NB4 (cell line): ENCODE results near the gene TNRC6A.
"Not testable (repeated sequence)": the region's sequence is repeated elsewhere in the genome, so short reads cannot be mapped to it uniquely, and the experiment has no call there.

Experiments
- DNase-seq: peaks from one replicate; pipeline ENCODE4 v3.0.0; 2010; ENCODE audit warnings: low read depth
- H3K4me3 ChIP-seq: one replicate; pipeline ENCODE4 v1.5.1; 2011; ENCODE audit warnings: mild to moderate bottlenecking, low read depth, low read length, moderate library complexity
- CTCF ChIP-seq: IDR thresholded peaks from one replicate; pipeline ENCODE4 v1.5.1; 2012; ENCODE audit warnings: low read depth, low read length
- MAX ChIP-seq: IDR thresholded peaks from 2 replicates; pipeline ENCODE4 v1.6.1; 2011; ENCODE audit warnings: low read depth, low read length
- MYC ChIP-seq: IDR thresholded peaks from 2 replicates; pipeline ENCODE4 v1.6.1; 2011; ENCODE audit warnings: low read depth, low read length
- POLR2A ChIP-seq: IDR thresholded peaks from 2 replicates; pipeline ENCODE4 v1.6.1; 2011; ENCODE audit warnings: mild to moderate bottlenecking; ENCODE audit not compliant: insufficient read length; ENCODE audit errors: extremely low read depth

Gene TNRC6A

GRCh38 chr16:24810951-24811843 is 81.7 kb downstream of the TNRC6A start:
- no peak for DNase-seq

GRCh38 chr16:24812813-24813212 is 83.4 kb downstream of the TNRC6A start:
- not testable (repeated sequence) for DNase-seq, H3K4me3 ChIP-seq

More at GRCh38 chr16:24810951-24811843, 81.7 kb downstream of the TNRC6A start:
- H3K4me3 ChIP-seq, result no peak overlapping the region
- TF ChIP-seq MAX, result no peak
- TF ChIP-seq CTCF, result no peak
- no peak for TF ChIP-seq MYC
- no peak for TF ChIP-seq POLR2A

- H3K4me3 ChIP-seq, result no peak overlapping the region
- TF ChIP-seq CTCF (no peak), MYC (no peak), MAX (no peak), POLR2A (no peak)
- DNase-seq, result no peak
Observed at GRCh38 chr16:24815021-24815420, 85.6 kb downstream of the TNRC6A start.

- H3K4me3 ChIP-seq, result no peak overlapping the region
- TF ChIP-seq MAX (no peak), POLR2A (no peak), CTCF (no peak), MYC (no peak)
- no peak for DNase-seq
Observed at GRCh38 chr16:24816688-24817087, 87.2 kb downstream of the TNRC6A start.

- TF ChIP-seq MYC, result no peak
- no peak for TF ChIP-seq MAX
- no peak for TF ChIP-seq POLR2A
- TF ChIP-seq CTCF, result no peak
- DNase-seq, result no peak
- H3K4me3 ChIP-seq, result no peak overlapping the region
Observed at GRCh38 chr16:24819462-24820040, 90.1 kb downstream of the TNRC6A start.

- no peak overlapping the region for H3K4me3 ChIP-seq
Observed at GRCh38 chr16:24820522-24820921, 91.1 kb downstream of the TNRC6A start.

More at GRCh38 chr16:24820522-24820921, 91.1 kb downstream of the TNRC6A start:
- peak; percentile 17 for DNase-seq
- no peak for TF ChIP-seq CTCF
- no peak for TF ChIP-seq MAX
- no peak for TF ChIP-seq POLR2A
- no peak for TF ChIP-seq MYC
